Endothelial cell of umbilical vein (primary cell): Measurements from ENCODE around the gene CLIC5. TPM values are rescaled to one million over a fixed set of nuclear protein-coding genes. Genes with fewer than 3 reads are reported as not detected.

Experiments used
- BruUV-seq: library from RNA; stranded (reverse); fragments of 400-500 nt; replicated peaks from 2 replicates; lab custom pipeline; 2021; lab: Mats Ljungman, UMichigan
- CTCF ChIA-PET: fragments of 300-600, 350-600 bp; sonication (Branson Sonifier 250); formaldehyde crosslinking; loops from one replicate; lab custom pipeline; 2021; ENCODE audit warnings: antibody characterized with exemption, inconsistent platforms; lab: Charles Lee
- POLR2A ChIA-PET: fragments of 300-600, 350-600 bp; sonication (Branson Sonifier 250); formaldehyde crosslinking; loops from one replicate; lab custom pipeline; 2021; ENCODE audit warnings: antibody characterized with exemption, inconsistent platforms; lab: Charles Lee
- DNase-seq: peaks from one replicate; pipeline ENCODE4 v3.0.0-alpha.2; 2011; ENCODE audit warnings: low read depth, low spot score
- FAIRE-seq: peaks from 2 replicates; lab custom pipeline; 2011; peaks lifted over from hg19 to GRCh38; lab: Jason Lieb, UNC
- H2AFZ ChIP-seq: 2 replicates; pipeline ENCODE4 v1.6.0; 2012; ENCODE audit warnings: low read depth, low read length, control low read depth, inconsistent platforms
- H3K27ac ChIP-seq: 2 replicates; pipeline ENCODE4 v1.5.1; 2011; ENCODE audit warnings: low read depth, mild to moderate bottlenecking, control low read depth, low read length, moderate library complexity; ENCODE audit not compliant: insufficient read depth
- H3K27me3 ChIP-seq, 2 experiments: 2 replicates each; pipeline versions ENCODE4 v1.6.0 to v1.6.1; 2011; ENCODE audit warnings: low read length in 2 of 2, mixed read lengths in 1 of 2; ENCODE audit not compliant: control insufficient read depth in 2 of 2, insufficient read depth in 2 of 2
- H3K36me3 ChIP-seq, 2 experiments: 2 replicates in 1 of 2; 3 replicates in 1 of 2; pipeline ENCODE4 v1.5.1; 2011; ENCODE audit warnings: low read length in 2 of 2, mild to moderate bottlenecking in 1 of 2, moderate library complexity in 1 of 2; ENCODE audit not compliant: control insufficient read depth in 2 of 2, insufficient read depth in 2 of 2; ENCODE audit errors: extremely low read depth in 1 of 2
- H3K4me1 ChIP-seq: 3 replicates; pipeline ENCODE4 v1.5.1; 2011; ENCODE audit warnings: mild to moderate bottlenecking, low read length; ENCODE audit not compliant: control insufficient read depth, insufficient read depth; ENCODE audit errors: extremely low read depth
- H3K4me2 ChIP-seq: 2 replicates; pipeline ENCODE4 v1.6.1; 2011; ENCODE audit warnings: low read length, control low read depth, mixed read lengths; ENCODE audit not compliant: insufficient read depth
- H3K4me3 ChIP-seq, 3 experiments: fragments of 200-600 bp in 1 of 3; sonication (generic), shearing (Covaris generic) in 1 of 3; replicated peaks in 1 of 3; 2 replicates each; pipeline ENCODE4 v1.5.1; 2011 to 2016; ENCODE audit warnings: control low read depth in 3 of 3, low read length in 3 of 3, mild to moderate bottlenecking in 2 of 3, inconsistent platforms in 1 of 3, low read depth in 1 of 3, moderate library complexity in 1 of 3; ENCODE audit not compliant: insufficient read depth in 1 of 3
- H3K79me2 ChIP-seq: 2 replicates; pipeline ENCODE4 v1.6.0; 2012; ENCODE audit warnings: low read length, inconsistent platforms; ENCODE audit not compliant: control insufficient read depth, insufficient read depth
- H3K9ac ChIP-seq: replicated peaks from 2 replicates; pipeline ENCODE3; 2011; ENCODE audit warnings: low read length, control low read depth; ENCODE audit not compliant: insufficient read depth; ENCODE audit errors: extremely low read depth
- H3K9me1 ChIP-seq: replicated peaks from 3 replicates; pipeline ENCODE4 v1.6.0; 2011; ENCODE audit warnings: mild to moderate bottlenecking, low read length; ENCODE audit not compliant: control insufficient read depth, insufficient read depth; ENCODE audit errors: extremely low read depth
- H3K9me3 ChIP-seq: replicated peaks from 2 replicates; pipeline ENCODE4 v1.5.1; 2012; ENCODE audit warnings: low read length, inconsistent platforms; ENCODE audit not compliant: control insufficient read depth, insufficient read depth
- H4K20me1 ChIP-seq: replicated peaks from 2 replicates; pipeline ENCODE3; 2011; ENCODE audit warnings: mild to moderate bottlenecking, low read length; ENCODE audit not compliant: control insufficient read depth, insufficient read depth; ENCODE audit errors: extremely low read depth
- CTCF ChIP-seq, 2 donors: IDR thresholded peaks; 1 replicate in 1 of 2; 2 replicates in 1 of 2; pipeline ENCODE4 v1.5.1; 2011; ENCODE audit warnings: low read length in 2 of 2, mild to moderate bottlenecking in 2 of 2, moderate library complexity in 2 of 2, control low read depth in 1 of 2, inconsistent platforms in 1 of 2, low read depth in 1 of 2; ENCODE audit not compliant: insufficient read depth in 1 of 2; ENCODE audit errors: extremely low read depth in 1 of 2
- FOS ChIP-seq: IDR thresholded peaks from 2 replicates; pipeline ENCODE4 v1.6.1; 2011; ENCODE audit warnings: mild to moderate bottlenecking, low read length, moderate library complexity, borderline replicate concordance; ENCODE audit not compliant: insufficient read depth
- GATA2 ChIP-seq: IDR thresholded peaks from 2 replicates; pipeline ENCODE4 v1.7.0; 2011; ENCODE audit warnings: low read depth, mild to moderate bottlenecking, moderate library complexity, mixed read lengths, low read length; ENCODE audit not compliant: insufficient read length, insufficient read depth
- MAX ChIP-seq: IDR thresholded peaks from 2 replicates; pipeline ENCODE4 v1.6.1; 2011; ENCODE audit not compliant: insufficient read depth, insufficient read length
- MYC ChIP-seq: IDR thresholded peaks from one replicate; pipeline ENCODE4 v1.6.1; 2011; ENCODE audit warnings: mild to moderate bottlenecking, low read depth, low read length
- POLR2A ChIP-seq: IDR thresholded peaks from 2 replicates; pipeline ENCODE4 v1.6.1; 2012; ENCODE audit warnings: low read depth, mild to moderate bottlenecking, control low read depth, low read length
- POLR2AphosphoS5 ChIP-seq: IDR thresholded peaks from 2 replicates; pipeline ENCODE4 v1.6.1; 2012; ENCODE audit warnings: low read depth, mild to moderate bottlenecking, control low read depth, low read length, moderate library complexity; ENCODE audit not compliant: insufficient read depth
- dilution Hi-C: fragments of 300-500 bp; cut with MboI; formaldehyde crosslinking; loops from one replicate; pipeline ENCODE4 v1.15.0; 2019; ENCODE audit warnings: low sequenced_read_pairs; ENCODE audit not compliant: extremely low pct_ligation_motif_present
- intact Hi-C: fragments of 100-400 bp; cut with micrococcal nuclease; formaldehyde crosslinking; loops from one replicate; pipeline ENCODE4 v1.10.0; 2022
- polyA plus RNA-seq, 4 experiments: library from polyadenylated mRNA; depleted of rRNA in 3 of 4; stranded (reverse) in 3 of 4; unstranded in 1 of 4; fragments of >200 nt; gene quantifications; 2 replicates each; pipeline versions ENCODE4 v1.2.1 to v1.2.3, GENCODE V29; 2011 to 2012; ENCODE audit warnings: missing spikeins in 1 of 4
- total RNA-seq: library from RNA; stranded (reverse); gene quantifications from 2 replicates; pipeline ENCODE4 v1.2.3, GENCODE V29; 2021

The CLIC5 gene
- total and polyA plus RNA-seq, 2 donors (not counting 3 experiments of a cell fraction or from before 2014, with no cell fraction given): 0.07 TPM; not detected in 1

DNA sequence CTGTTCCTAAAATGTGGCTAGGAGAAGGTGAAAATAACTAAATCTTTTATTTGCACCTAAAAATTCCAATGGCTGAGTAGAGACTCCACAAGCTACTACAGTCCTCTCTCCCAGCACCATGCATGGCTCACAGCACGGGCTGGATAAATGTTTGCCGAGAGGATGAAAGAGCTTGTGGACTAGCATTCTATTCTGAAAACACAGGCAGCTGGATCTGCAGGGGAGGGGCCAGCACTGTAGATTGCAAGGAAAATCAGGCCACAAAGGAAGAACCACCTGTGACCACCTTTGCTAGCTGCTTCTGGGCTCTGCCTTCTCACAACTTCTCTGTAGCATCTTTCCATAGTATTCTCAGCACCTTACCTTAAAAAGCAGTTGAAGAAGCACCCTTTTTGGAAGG, 46.6 kb downstream of the CLIC5 start:
- TF ChIP-seq GATA2: no peak
- TF ChIP-seq POLR2AphosphoS5: no peak
- no peak for TF ChIP-seq MYC
- no peak for TF ChIP-seq FOS
- TF ChIP-seq POLR2A: no peak
- TF ChIP-seq MAX: no peak
- TF ChIP-seq CTCF (IDR thresholded peaks at IDR 0.05; ENCODE audit: extremely low read depth in 1 of 2, insufficient read depth in 1 of 2, low read depth in 1 of 2, low read length in 2 of 2): no peak
- Histone ChIP-seq H3K4me3 (no peak overlapping the region), H3K4me1 (no peaks in the 10 kb centered on the region), H3K79me2 (no peaks in the 10 kb centered on the region), H3K27me3 (no peaks in the 10 kb centered on the region), H3K27ac (no peak overlapping the region), H3K9me1 (no peaks in the 10 kb centered on the region), H2AFZ (no peak overlapping the region), H3K9me3 (no peaks in the 10 kb centered on the region), H3K4me2 (no peak overlapping the region), H3K36me3 (no peaks in the 10 kb centered on the region), H3K9ac (no peak overlapping the region), H4K20me1 (no peaks in the 10 kb centered on the region)
- no peak for FAIRE-seq
- dilution Hi-C loops: no loop called here
- ChIA-PET POLR2A (no interaction called here), CTCF (no interaction called here)
- intact Hi-C loops: no loop called here
- no peak for DNase-seq
- no TSS peak for BruUV-seq
